ACC112 (cell line): ENCODE measurements around the gene TSPOAP1.

ENCODE experiments used
- H2AFZ ChIP-seq: fragments of 200-600 bp; sonication (generic); one replicate; pipeline ENCODE4 v1.6.0; 2017; ENCODE audit warnings: antibody characterized with exemption, low read length; ENCODE audit not compliant: unreplicated experiment
- H3K27ac ChIP-seq: fragments of 200-600 bp; sonication (generic); 2 replicates; pipeline ENCODE4 v1.5.1; 2014; ENCODE audit warnings: low read depth, mild to moderate bottlenecking, antibody characterized with exemption, low read length, moderate library complexity
- H3K27me3 ChIP-seq: fragments of 200-600 bp; sonication (generic); 2 replicates; pipeline ENCODE4 v1.6.1; 2014; ENCODE audit warnings: mild to moderate bottlenecking, antibody characterized with exemption, low read length, moderate library complexity, mixed read lengths; ENCODE audit not compliant: insufficient read depth
- H3K36me3 ChIP-seq: fragments of 200-600 bp; sonication (generic); 2 replicates; pipeline ENCODE4 v1.6.1; 2016; ENCODE audit warnings: mild to moderate bottlenecking, antibody characterized with exemption, low read length, moderate library complexity, mixed read lengths; ENCODE audit not compliant: insufficient read depth
- H3K4me1 ChIP-seq: fragments of 200-600 bp; sonication (generic); one replicate; pipeline ENCODE4 v1.6.1; 2016; ENCODE audit warnings: low read length, mixed read lengths; ENCODE audit not compliant: insufficient read depth, unreplicated experiment, control insufficient read depth
- H3K4me3 ChIP-seq: fragments of 200-600 bp; sonication (generic); 2 replicates; pipeline ENCODE4 v1.5.1; 2014; ENCODE audit warnings: mild to moderate bottlenecking, low read depth, low read length
- H3K79me2 ChIP-seq: fragments of 200-600 bp; sonication (generic); one replicate; pipeline ENCODE4 v1.6.0; 2016; ENCODE audit warnings: low read length; ENCODE audit not compliant: control insufficient read depth, unreplicated experiment, insufficient read depth

TSPOAP1 gene

GRCh38 chr17:58370716-58371115, 42.1 kb upstream of the TSPOAP1 start:
- no peak overlapping the region for H2AFZ ChIP-seq
- peaks cover 41% of the 10 kb centered on the region for H3K27me3 ChIP-seq
- no peak overlapping the region for H3K4me3 ChIP-seq
- H3K4me1 ChIP-seq: no peaks in the 10 kb centered on the region
- no peaks in the 10 kb centered on the region for H3K36me3 ChIP-seq
- H3K79me2 ChIP-seq: no peaks in the 10 kb centered on the region
- H3K27ac ChIP-seq: no peak overlapping the region

GRCh38 chr17:58370309-58370708, 41.7 kb upstream of the TSPOAP1 start:
- no peaks in the 10 kb centered on the region for H3K36me3 ChIP-seq
- H3K4me1 ChIP-seq: no peaks in the 10 kb centered on the region
- no peak overlapping the region for H3K27ac ChIP-seq
- no peaks in the 10 kb centered on the region for H3K79me2 ChIP-seq
- H3K27me3 ChIP-seq: peaks cover 39% of the 10 kb centered on the region
- H3K4me3 ChIP-seq: no peak overlapping the region
- H2AFZ ChIP-seq: no peak overlapping the region

- Histone ChIP-seq H3K4me3 (no peak overlapping the region), H2AFZ (no peak overlapping the region), H3K4me1 (no peaks in the 10 kb centered on the region), H3K79me2 (no peaks in the 10 kb centered on the region), H3K27me3 (peaks cover 48% of the 10 kb centered on the region), H3K36me3 (no peaks in the 10 kb centered on the region), H3K27ac (no peak overlapping the region)
Measured at GRCh38 chr17:58369214-58370031, 40.8 kb upstream of the TSPOAP1 start.

DNA sequence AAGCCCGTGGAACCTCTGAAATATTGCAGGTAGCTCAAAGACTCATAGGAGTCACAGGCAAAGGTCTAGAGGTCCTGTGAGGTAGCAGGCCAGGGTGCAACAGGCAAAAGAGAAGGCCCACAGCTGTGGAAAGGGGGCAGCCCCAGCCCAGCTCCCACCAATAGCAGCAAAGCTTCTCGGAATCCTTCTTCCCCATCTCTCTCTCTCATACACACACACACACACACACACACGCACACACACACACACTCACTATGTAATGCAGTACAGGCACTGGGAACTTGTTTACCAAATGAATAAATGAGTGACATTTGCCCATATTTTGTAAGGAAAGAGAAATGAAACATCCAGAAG, 40.2 kb upstream of the TSPOAP1 start:
- no peaks in the 10 kb centered on the region for H3K79me2 ChIP-seq
- H3K4me3 ChIP-seq: no peak overlapping the region
- H3K4me1 ChIP-seq: no peaks in the 10 kb centered on the region
- no peak overlapping the region for H3K27ac ChIP-seq
- H3K36me3 ChIP-seq: no peaks in the 10 kb centered on the region
- H3K27me3 ChIP-seq: peaks cover 52% of the 10 kb centered on the region
- no peak overlapping the region for H2AFZ ChIP-seq

- H3K36me3 ChIP-seq: no peaks in the 10 kb centered on the region
- no peak overlapping the region for H3K27ac ChIP-seq
- H3K4me3 ChIP-seq: no peak overlapping the region
- H3K27me3 ChIP-seq: peaks cover 64% of the 10 kb centered on the region
- H2AFZ ChIP-seq: no peak overlapping the region
- no peaks in the 10 kb centered on the region for H3K4me1 ChIP-seq
- H3K79me2 ChIP-seq: no peaks in the 10 kb centered on the region
Measured at GRCh38 chr17:58367461-58367860, 38.9 kb upstream of the TSPOAP1 start.

- no peak overlapping the region for H3K27ac ChIP-seq
- no peak overlapping the region for H2AFZ ChIP-seq
Measured at GRCh38 chr17:58365980-58366595, 37.5 kb upstream of the TSPOAP1 start.

DNA sequence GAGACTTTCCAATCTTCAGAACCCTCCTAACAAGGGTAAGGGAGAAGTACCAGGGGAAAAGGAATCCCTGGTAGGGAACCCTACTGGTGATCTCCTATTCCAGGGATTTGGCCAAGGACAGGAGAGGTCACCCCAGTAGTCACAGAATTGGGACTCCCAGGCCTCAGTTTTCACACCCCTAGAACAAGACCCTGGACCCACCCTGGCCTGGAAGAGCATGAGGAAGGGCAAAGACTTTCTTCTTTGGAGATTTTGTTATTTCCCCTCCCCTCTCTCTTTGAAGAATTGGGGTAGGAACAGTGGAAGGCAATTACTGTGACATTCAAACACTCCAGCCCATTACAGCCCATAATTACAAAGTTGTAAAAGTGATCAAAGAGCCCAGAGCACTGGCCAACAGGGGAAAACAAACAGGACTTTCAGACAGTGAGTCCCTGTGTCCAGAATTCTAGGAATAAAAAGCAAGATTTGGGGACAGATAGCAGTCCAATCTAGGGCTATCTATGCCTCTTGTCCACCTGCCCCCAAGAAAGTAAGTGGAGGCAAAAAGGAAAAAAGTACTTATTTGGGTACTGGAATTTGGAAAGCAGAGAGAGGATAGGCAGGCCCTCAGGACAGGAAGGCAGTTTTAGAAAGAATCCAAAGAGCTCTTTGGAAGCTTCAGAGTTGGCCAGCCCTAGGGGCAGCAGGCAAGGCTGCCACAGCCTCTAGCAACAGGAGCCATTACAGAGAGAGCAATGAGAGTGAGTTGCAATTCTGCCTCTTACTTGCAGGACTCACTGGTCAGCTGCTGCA, 36.8 kb upstream of the TSPOAP1 start:
- no peak overlapping the region for H3K27ac ChIP-seq
- no peak overlapping the region for H3K4me3 ChIP-seq
- no peaks in the 10 kb centered on the region for H3K4me1 ChIP-seq
- no peaks in the 10 kb centered on the region for H3K36me3 ChIP-seq
- no peaks in the 10 kb centered on the region for H3K79me2 ChIP-seq
- H2AFZ ChIP-seq: no peak overlapping the region
- peaks cover 61% of the 10 kb centered on the region for H3K27me3 ChIP-seq

More at GRCh38 chr17:58365980-58366595, 37.5 kb upstream of the TSPOAP1 start:
- Histone ChIP-seq H3K36me3 (no peaks in the 10 kb centered on the region), H3K4me1 (no peaks in the 10 kb centered on the region), H3K4me3 (no peak overlapping the region), H3K79me2 (no peaks in the 10 kb centered on the region), H3K27me3 (peaks cover 66% of the 10 kb centered on the region)

GRCh38 chr17:58364270-58364942, 35.8 kb upstream of the TSPOAP1 start:
- Histone ChIP-seq H3K4me3 (no peak overlapping the region), H3K4me1 (no peaks in the 10 kb centered on the region), H3K27me3 (peaks cover 59% of the 10 kb centered on the region), H3K27ac (no peak overlapping the region), H2AFZ (no peak overlapping the region), H3K79me2 (no peaks in the 10 kb centered on the region), H3K36me3 (no peaks in the 10 kb centered on the region)

GRCh38 chr17:58363457-58364185, 35.0 kb upstream of the TSPOAP1 start:
- Histone ChIP-seq H3K36me3 (no peaks in the 10 kb centered on the region), H2AFZ (no peak overlapping the region), H3K27me3 (peaks cover 55% of the 10 kb centered on the region), H3K4me3 (no peak overlapping the region), H3K79me2 (no peaks in the 10 kb centered on the region), H3K27ac (no peak overlapping the region), H3K4me1 (no peaks in the 10 kb centered on the region)
